T-helper 2 cell (primary cell): ENCODE measurements around the gene MTX2.

Experiments
- DNase-seq, 5 experiments: peaks; one replicate each; pipeline versions ENCODE4 v3.0.0 to v3.0.0-alpha.2; 2012 to 2022
- total RNA-seq, 2 donors: gene quantifications; one replicate each; lab custom pipeline; 2026; lab: John Stamatoyannopoulos, UW

The MTX2 gene
- 7.5 to 16.2 reads per million in 2 donors for total RNA-seq

DNA sequence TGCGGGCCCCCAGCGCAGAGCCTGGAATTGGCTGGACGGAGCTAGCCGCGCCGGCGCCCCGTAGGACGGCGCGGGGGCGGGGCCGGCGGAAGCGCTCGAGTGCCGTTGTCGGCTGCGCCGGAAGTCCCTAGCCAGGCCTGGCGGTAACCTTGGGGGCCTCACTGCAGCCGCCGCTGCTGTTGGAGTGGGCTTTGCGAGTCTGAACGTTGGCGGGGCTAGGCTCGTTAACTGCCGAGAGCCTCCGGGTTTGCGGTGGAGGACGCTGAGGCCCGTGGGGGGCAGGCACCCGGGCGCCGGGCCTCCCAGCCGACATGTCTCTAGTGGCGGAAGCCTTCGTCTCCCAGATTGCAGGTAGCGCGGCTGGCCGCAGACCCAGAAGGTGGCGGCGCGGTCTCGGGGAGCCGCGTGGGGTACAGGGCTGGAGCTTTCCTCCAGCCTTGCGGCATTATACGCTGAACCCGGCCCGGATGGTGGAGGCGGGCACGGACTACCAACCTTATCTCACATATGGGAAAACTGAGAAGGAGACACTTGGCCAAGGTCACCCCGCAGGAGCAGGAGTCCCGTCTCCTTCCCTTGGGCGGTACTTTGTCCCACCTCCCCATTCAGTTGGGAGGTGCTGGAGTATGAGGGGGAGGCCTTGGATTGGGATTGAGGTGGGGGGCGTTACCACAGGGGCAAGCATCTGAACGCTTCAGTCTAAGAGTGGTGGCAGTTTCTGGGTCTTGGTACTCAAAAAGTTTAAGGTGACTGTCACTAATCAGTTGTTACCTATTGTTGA lies at the start of gene MTX2:
Gene MTX2 (plus strand): TSS at position 124 of the 781 bp plus-strand sequence. CDS start 188 bp downstream, at position 312.
- peak; percentile 36 to 85 (median 53) for DNase-seq

DNA sequence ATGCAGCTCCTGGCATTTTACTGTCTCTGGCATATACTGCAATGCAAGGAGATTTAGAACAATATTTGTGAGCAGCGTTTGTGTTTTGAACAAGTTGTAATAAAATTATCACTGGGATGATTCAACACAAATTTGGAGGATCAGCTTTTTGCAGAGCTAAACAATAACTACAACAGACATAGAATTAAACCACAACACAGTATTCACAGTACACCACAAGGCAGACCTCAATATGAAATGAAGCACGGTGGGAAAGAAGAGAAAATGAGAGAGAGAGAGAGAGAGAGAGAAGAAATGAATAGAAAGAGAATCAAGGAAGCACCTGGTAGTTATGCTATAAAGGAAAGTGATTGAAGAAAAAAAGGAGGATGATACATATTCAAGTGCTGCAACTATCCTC lies 41.4 kb upstream of the MTX2 start:
- no peak for DNase-seq

DNA sequence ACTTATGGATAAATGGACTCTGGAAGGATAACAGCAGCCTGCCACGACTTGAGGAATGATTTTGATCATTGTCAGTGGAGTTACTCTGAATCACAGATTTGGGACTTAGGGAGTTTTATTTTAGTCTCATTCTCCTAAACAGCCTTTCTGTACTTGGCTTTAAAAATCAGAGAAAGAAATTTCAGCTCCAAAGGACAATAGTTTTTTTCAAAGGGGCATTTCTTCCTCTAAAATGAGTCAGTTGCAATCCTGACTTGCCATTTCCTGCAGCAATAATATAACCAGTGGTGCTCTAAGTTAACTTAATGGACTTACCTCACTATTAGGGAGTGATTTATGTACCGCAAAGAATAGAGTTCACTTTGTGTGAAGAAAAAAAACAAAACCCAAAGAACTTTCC lies 35.1 kb upstream of the MTX2 start:
- DNase-seq, result no peak

DNA sequence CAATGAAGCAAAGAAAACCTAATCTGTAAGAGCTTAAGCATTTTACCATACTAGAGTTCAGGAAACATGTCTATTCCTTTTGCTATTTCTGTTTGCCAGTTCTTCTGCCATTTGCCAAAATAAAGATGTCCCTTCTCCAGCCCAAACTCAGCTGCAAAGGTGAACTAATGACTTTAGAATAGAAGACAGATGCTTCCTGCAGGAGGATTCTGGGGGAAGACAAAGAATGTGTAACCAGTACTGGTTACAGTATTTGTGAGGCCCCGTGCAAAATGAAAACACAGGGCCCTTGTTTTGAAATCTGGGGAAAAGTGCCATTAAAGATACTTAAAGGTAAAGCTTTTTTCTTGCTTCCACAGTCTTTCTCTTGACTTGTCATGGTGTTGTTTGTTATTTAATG lies 34.3 kb upstream of the MTX2 start:
- DNase-seq, result no peak

DNA sequence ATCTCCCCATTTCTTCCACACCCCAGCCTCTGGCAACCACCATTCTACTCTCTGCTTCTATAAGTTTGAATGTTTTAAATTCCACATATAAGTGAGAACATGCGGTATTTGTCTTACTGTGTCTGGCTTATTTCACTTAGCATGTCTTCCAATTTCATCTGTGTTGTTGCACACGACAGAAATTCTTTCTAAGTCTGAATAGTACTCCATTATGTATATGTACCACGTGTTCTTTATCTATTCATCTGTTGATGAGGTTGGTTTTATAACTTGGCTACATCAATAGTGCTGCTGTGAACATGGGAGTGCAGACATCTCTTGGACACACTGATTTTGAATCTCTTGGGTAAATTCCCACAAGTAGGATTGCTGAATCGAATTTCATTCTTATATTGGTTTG lies 31.8 kb upstream of the MTX2 start:
- no peak for DNase-seq

DNA sequence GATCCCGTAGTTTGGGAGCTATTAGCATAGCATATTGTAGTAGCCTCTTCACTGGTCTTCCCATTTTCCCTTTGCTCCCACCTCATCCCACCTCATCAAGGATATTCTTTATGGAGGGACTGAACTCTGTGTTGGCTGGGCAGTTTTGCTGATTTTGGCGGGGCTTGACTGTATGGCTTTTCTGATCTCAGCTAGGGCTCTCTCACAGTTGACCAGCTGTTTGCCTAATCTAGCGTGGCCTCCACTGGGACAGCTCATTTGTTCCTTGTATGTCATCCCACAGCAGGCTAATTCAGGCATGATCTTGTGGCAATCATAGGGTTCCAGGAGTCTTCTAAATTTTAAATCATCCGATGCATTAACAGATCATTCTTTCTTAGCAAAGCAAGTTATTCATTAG lies 30.2 kb upstream of the MTX2 start:
- DNase-seq, result no peak

DNA sequence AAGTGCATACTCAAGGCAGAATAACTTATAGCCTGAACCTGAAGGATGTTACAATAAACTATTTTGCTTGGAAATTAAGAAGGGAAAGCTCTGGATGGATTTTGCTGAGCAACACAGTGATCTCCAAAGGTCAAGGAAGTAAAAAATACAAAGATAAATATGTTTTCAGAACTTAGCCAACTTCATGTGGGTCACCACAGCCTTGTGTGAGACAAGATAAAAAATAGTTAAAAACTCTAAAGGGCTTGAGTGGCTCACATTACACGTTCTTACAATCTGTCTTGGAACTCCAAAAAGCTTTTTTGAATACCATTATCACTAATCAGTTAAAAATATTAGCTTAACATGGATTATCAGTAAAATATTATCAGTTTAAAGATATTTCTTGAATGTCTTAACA lies 28.9 kb upstream of the MTX2 start:
- DNase-seq, result no peak

DNA sequence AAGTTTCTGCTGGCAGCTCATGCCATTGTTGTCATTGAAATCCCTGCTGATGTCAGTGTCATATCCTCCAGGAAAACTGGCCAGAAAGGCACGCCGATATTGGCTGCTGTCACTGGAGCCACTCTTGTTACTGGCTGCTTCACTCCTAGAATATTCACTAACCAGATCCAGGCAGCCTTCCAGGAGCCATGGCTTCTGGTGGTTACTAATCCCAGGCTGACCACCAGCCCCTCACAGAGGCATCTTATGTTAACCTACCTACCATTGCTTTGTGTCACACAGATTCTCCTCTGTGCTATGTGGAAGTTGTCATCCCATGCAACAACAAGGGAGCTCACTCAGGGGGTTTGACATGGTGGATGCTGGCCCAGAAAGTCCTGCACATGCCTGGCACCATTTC lies 27.0 kb upstream of the MTX2 start:
- no peak for DNase-seq

DNA sequence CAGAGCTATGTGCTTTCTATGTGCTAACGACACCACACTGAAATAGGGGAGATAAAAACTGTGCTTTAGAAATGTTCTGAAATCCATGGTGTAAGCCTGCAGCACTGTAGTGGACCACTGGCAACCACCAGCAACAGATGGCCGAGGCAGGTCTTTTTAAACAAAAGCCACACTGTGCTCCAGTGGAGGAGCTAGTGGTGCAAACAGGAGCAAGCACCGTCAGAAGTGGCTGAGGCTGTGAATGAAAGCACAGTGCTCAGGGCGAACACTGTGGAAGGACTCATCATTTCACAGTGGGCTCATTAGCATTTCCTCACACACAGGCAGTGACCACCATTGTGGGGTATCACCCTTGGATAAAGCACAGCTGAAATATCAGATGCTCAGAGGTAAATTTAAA lies 22.9 kb upstream of the MTX2 start:
- no peak for DNase-seq

DNA sequence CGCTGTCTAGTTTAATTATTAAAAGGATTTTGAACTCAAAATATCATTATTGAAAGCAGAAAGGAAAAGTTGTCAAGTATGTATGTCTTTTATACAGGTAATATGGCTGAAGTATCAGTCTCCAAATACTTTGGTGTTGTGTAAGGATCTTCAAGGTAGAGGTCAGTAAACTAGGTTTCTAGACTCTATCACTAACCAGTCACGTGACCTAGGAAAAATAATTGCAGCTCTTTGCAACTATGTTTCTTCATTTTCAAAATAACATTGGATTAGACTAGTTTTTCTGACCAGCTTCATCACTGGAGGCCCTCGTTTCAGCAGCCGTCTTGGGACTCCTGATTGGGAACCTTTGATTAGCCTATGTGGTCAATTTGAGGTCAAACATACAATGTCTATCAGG lies 21.4 kb upstream of the MTX2 start:
- no peak for DNase-seq

DNA sequence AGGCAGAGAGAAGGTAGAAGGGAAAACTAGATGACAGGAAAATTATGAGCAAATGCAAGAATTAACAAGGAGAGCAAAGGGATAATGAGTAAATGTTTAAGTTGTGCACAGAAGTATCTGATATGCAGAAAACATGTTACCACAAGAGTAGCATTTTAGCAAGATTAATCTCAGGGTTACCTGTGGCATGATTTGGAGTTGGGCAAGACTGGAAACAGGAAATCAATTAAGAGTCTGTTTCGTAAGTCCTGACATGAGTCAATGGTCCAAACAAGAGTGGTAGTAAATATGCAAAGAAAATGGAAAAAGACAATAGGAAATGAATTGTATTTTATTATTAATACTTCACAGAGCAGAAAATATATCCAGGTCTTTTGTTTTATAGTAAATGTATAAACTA lies 17.3 kb upstream of the MTX2 start:
- DNase-seq, result no peak

DNA sequence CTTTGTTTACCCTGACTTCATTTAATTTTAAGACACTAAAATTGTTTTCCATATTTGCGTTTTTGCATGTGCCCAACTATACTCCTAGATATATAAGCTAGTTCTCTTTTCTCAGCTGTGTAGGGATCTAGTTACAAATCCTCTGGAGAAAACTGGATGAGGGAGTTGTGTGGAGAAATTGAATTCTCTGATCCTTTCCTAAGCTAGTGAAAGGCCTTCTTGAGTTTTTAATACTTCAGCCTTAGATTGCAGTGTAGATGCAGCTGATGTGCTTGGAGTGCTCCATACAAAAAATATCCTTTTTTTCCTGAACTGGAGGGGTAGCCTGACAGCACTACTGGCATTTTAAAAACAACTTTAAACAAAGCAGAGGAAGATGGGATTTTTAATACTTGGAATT lies 8.6 kb upstream of the MTX2 start:
- DNase-seq, result no peak

DNA sequence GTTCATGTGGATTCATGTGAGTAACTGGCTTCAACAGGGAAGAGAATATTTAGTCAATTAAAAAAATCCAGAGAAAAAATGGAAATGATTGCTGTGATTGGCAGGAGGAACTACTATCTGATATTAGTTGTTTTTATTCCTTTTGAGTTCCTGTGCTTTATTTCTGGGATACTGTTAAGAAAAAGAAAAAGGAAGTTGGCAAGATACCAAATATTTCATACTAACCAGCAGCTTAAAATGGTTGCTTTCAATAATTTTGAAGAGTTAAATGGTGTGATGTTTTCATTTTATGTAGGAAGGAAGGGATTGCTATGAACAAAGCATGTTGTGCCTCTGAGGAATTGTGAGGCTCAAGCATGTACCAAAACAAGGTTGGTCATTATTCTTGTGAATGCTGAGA lies 8.1 kb upstream of the MTX2 start:
- DNase-seq, result no peak

DNA sequence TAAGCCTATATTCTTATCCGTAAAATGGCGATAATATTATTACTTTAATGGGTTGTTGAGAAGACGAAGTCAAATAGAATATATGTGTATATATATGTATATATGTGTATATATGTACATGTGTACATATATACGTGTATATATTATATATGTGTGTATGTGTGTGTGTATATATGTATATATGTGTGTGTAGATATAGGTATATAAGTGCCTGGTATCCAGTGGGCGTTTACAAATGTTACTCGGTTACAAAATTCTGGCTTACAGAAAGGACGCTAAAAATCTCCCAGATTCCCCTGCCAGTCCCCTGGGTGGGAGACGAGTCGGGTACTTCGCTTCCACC lies 295 bp upstream of the MTX2 start:
- no peak for DNase-seq

DNA sequence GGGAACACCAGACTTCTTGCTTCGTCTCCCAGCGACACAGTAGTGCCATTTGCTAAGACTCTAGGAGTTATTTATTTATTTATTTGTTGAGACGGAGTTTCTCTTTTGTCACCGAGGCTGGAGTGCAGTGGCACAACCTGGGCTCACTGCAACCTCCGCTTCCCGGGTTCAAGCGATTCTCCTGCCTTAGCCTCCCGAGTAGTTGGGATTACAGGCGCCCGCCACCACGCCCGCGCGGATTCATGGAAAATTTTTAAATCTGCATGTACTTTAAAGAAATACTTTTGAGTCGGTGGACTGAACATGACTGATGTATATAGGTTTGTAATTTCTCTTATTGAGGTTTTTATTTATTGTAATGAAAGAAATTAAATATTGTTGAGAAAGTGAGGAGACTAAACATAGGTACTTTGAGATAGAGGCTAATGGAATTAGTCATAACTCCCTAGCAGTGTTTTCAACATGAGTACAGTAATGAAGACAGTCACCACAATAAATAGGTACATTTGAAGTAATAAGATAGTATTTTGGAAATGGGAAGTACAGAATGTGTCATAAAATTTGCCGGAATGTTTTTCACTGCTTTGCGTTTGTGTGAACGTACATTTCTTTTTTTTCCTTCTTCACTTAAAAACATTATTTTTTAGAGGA lies 983 bp downstream of the MTX2 start:
- DNase-seq, result peak in 1 of 5 experiments; percentile 46

DNA sequence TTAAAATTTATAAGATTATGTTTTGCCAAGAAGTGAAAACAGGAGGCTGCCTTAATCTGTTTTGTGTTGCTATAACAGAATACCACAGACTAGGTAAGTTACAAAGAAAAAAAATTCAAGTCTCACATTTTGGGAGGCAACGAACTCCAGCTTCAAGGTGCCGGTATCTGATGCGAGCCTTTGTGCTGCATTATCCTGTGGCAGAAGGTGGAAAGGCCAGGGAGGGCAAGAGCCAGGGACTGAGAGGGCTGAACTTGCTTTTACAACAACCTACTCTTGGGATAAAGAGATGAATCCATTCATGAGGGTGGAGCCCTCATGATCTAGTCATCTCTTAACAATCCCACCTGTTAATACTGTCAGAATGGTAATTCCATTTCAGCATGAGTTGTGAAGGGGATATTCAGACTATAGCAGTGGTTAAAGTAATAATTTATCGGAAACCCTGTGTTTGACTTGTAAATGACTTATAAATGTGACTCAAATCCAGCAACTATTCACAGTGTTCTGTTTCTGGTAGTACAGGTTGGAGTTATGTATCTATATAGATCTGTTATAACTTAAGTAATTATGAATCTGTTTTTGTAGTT lies 3.7 kb downstream of the MTX2 start:
- no peak for DNase-seq

DNA sequence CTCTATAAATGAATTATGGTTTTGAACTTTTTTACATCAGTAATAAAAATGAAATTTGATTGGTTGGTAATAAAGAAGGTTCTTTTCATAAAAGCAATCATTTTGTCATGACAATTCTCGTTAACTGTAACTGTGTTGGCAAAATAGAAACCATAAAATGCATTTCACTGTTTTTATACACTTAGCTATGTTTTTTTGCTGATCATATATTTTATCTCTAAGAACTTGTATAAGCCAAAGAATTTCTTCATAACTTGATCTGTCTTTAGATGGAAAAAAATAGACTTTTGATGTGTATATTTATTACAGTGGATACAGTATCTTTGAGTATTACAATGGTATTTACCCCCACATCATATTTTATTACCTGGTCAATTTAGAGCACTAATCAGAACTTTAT lies 9.7 kb downstream of the MTX2 start:
- no peak for DNase-seq

DNA sequence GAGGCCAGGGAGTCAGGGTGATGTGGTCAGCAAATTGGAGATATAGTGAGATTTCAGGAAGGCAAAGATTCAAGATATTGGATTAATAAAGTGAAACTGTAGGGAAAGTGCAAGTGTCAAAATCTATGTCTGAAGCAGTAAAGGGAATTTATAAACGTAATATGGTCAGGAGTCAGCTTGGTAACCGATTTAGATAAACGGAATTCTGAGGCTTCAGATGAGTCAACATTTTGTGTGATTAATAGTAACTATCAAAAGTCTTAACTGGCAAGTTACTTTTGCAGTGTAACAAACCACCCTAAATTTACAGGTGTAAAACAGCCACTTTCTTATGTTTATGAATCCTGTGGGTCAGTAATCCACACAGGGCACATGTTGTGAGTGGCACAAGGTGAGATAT lies 10.9 kb downstream of the MTX2 start:
- no peak for DNase-seq

DNA sequence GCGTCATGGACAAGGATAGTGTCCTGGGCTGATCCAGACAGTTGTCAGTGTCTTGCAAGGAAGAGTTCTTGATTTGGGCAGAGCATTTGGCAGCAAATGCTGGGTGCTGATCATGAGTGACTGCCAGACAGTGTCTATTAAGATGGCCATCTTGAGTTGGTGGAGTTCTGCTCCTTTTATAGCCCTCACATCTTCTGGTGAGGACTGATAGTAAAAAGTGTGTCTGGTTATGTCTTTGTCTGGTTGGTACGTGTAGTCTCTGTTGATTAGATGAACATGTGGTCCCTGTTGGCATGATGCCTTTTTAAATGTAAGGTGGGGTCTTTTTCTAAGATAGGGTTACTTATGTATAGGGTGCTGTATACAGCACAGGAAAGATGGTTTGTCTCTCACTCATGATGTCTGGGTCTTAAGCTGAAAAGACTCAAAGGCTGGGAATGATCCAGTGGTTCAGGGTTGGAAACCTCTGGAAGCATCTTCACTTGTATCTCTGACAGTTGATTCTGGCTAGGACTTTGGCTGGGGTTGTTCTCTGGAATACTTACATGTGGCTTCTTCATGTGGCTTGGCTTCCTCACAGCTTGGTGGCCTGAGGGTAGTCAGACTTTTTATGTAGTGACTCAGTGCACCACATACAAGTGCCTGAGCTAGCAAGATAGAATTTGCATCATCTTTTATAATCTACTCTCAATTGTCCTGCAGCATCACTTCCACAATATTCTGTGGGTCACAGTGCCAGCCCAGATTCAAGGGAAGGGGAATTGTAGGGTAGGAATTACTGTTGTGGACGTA lies 11.8 kb downstream of the MTX2 start:
- no peak for DNase-seq

DNA sequence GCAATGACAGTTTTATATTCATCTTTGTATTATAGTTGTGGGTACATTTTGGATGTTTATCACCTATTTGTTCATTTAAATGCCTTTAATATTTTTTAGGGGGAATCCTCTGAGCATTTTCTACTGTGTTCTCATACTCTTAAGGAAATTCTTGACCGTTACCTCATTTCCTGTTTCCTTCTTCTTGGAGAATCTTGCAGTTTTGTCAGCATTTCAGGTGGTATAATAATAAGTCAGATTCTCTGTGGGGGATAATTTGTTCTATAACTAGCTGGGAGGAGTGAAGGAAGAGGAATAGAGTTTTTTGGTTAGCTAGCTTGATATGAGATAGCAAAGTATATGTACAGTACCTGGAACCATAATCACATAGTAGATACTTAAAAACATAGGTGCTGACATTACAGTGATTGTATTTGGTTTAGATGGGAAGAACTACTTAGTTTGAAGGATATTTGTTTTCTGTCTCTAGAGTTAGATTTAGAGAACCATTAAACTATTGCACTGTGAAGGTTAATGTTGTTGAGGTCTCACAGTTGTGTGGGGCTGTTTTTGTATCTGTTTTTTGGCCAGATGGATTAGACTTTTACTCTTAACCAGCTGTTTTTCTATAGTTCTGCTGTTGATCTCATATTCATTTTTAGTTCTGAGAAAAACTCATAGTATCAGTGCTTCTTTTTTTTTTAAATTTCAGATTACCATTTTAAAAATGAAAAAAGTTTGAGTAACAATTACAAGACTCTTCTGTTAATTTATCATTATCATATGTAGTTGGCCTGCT lies 14.2 kb downstream of the MTX2 start:
- DNase-seq, result no peak

DNA sequence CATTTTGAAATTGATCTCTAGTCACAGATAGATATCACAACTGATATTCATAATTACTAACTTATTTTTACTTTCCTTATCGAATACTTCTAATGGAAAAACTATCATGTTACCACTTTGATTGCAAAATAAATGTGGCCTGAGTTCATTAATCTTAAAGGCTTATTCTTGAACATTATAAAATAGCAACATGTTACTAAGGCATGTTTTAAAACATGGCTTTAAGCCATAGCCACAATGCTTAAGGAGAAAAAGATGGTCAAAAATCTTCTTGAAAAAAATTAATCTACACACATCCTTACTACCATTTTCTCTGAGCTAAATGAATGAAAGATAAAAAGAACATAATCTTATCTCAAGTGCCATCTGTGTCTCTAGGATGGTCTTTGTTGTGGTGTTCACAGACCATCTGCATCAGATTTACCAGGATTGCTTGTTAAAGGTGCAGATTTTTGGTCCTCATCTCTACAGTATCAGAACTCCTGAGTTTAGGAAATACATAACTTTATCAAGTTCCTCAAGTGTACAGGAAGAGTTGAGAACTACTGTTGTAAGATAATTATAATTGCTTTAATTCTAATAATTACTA lies 15.3 kb downstream of the MTX2 start:
- no peak for DNase-seq

DNA sequence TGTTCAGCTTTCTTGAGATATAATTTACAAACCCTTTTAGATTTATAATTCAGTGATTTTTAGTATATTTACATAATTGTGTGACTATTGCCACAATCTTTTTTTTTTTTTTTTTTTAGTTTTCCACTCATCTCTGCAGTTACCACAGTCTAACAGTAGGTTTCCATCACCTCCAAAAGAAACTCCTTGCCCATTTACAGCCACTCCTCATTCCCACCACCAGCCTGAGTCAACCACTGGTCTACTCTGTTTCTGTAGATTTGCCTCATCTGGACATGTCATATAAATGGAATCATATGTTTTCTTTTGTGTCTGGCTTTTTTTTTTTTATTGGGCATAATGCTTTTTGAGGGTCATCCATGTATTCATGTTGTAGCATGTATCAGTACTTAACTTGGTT lies 16.1 kb downstream of the MTX2 start:
- DNase-seq, result no peak
